Chondrocyte (in vitro differentiated cells): Measurements from ENCODE around the gene JMY. TPM values are rescaled to one million over a fixed set of nuclear protein-coding genes. Genes with fewer than 3 reads are reported as not detected.

Experiments used
- DNase-seq: peaks from one replicate; pipeline ENCODE4 v3.0.0; 2021; ENCODE audit warnings: mixed read lengths, low spot score
- H3K27ac Mint-ChIP-seq: one replicate; pipeline ENCODE4 v1.8.0; 2021; ENCODE audit warnings: mild to moderate bottlenecking, moderate library complexity, mixed read lengths; ENCODE audit not compliant: unreplicated experiment
- H3K27me3 Mint-ChIP-seq: 2 replicates; pipeline ENCODE4 v1.8.0; 2021; ENCODE audit warnings: low read depth, mixed read lengths
- H3K36me3 Mint-ChIP-seq: 2 replicates; pipeline ENCODE4 v1.8.0; 2021; ENCODE audit warnings: low read depth, mixed read lengths
- H3K4me1 Mint-ChIP-seq: 2 replicates; pipeline ENCODE4 v1.8.0; 2021; ENCODE audit warnings: low read depth, mild to moderate bottlenecking, mixed read lengths
- H3K4me3 Mint-ChIP-seq: one replicate; pipeline ENCODE4 v1.8.0; 2021; ENCODE audit warnings: mild to moderate bottlenecking, moderate library complexity, mixed read lengths; ENCODE audit not compliant: unreplicated experiment
- H3K9me3 Mint-ChIP-seq: 2 replicates; pipeline ENCODE4 v1.8.0; 2021; ENCODE audit warnings: low read depth, mixed read lengths
- total RNA-seq: library from RNA; stranded (reverse); gene quantifications from 3 replicates; pipeline ENCODE4 v1.2.1, GENCODE V29; 2021
- TF ChIP-seq, protein P1 (sequence below): fragments of 200-600 bp; sonication (generic); IDR thresholded peaks from 2 replicates; pipeline ENCODE4 v1.5.0; 2021; ENCODE audit warnings: antibody characterized with exemption, mild to moderate bottlenecking, moderate library complexity

Gene JMY
- total RNA-seq, 1 donor from 2014 or later = 16.9 TPM

DNA sequence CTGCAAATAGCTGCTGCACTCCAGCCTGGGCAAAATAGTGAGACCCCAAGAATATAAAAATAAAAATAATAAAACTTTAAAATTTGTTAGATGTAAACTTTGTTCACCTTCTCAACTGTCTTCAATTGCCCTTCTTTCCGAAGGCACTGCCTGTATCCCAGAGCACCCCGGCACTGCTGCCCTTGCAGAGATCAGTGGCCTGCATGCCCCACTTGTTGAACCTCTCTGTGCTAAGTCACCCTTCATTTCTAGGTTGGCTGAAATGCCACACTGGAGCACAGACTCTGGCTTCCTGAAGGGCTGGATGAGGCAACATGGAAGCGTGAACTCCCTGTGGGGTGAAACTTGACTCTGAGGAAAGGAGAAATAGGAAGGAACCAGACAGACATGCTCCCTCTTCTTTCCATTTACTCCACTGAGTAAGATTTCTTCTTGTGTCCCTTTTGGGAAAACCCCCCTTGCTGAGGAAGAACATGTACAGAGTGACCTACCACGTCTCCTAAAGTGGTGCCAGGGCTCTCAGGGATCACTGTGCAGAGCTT lies 8.4 kb upstream of the JMY start:
- H3K36me3 Mint-ChIP-seq = peaks cover 16% of the 10 kb centered on the region
- H3K27me3 Mint-ChIP-seq = no peaks in the 10 kb centered on the region
- H3K4me1 Mint-ChIP-seq = no peaks in the 10 kb centered on the region
- TF ChIP-seq, protein P1, sequence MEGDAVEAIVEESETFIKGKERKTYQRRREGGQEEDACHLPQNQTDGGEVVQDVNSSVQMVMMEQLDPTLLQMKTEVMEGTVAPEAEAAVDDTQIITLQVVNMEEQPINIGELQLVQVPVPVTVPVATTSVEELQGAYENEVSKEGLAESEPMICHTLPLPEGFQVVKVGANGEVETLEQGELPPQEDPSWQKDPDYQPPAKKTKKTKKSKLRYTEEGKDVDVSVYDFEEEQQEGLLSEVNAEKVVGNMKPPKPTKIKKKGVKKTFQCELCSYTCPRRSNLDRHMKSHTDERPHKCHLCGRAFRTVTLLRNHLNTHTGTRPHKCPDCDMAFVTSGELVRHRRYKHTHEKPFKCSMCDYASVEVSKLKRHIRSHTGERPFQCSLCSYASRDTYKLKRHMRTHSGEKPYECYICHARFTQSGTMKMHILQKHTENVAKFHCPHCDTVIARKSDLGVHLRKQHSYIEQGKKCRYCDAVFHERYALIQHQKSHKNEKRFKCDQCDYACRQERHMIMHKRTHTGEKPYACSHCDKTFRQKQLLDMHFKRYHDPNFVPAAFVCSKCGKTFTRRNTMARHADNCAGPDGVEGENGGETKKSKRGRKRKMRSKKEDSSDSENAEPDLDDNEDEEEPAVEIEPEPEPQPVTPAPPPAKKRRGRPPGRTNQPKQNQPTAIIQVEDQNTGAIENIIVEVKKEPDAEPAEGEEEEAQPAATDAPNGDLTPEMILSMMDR = no peak
- no peaks in the 10 kb centered on the region for H3K9me3 Mint-ChIP-seq
- no peak overlapping the region for H3K4me3 Mint-ChIP-seq
- H3K27ac Mint-ChIP-seq = no peak overlapping the region
- no peak for DNase-seq

GRCh38 chr5:79229357-79230174 lies 6.4 kb upstream of the JMY start:
- no peaks in the 10 kb centered on the region for H3K27me3 Mint-ChIP-seq
- peaks cover 11% of the 10 kb centered on the region for H3K36me3 Mint-ChIP-seq
- TF ChIP-seq, protein P1 = no peak
- no peak for DNase-seq
- no peak overlapping the region for H3K27ac Mint-ChIP-seq
- H3K4me3 Mint-ChIP-seq = no peak overlapping the region
- no peaks in the 10 kb centered on the region for H3K9me3 Mint-ChIP-seq
- H3K4me1 Mint-ChIP-seq = no peaks in the 10 kb centered on the region

DNA sequence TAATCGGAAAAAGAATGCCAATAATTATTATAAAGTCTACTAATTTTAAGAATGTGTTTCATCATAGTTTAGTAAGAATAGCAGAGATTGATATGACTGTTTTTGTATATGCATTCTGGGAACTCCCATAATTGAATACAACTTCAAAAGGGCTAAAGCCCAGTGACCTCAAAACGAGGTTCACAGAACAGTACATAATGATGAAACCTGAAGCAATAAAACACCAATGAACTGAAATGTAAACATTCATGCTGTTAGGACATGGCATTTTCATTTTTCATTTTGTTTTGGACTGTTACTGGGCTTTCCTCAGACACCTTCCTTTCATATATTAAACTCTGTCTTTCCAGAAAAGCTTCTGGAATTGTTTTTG lies 684 bp upstream of the JMY start:
- Mint-ChIP-seq H3K36me3 (peaks cover 3% of the 10 kb centered on the region), H3K27ac (peak overlapping the region; percentile 99), H3K4me3 (peak overlapping the region; percentile 98), H3K4me1 (peaks cover 23% of the 10 kb centered on the region), H3K27me3 (no peaks in the 10 kb centered on the region), H3K9me3 (no peaks in the 10 kb centered on the region)
- TF ChIP-seq, protein P1 = no peak
- DNase-seq = no peak

DNA sequence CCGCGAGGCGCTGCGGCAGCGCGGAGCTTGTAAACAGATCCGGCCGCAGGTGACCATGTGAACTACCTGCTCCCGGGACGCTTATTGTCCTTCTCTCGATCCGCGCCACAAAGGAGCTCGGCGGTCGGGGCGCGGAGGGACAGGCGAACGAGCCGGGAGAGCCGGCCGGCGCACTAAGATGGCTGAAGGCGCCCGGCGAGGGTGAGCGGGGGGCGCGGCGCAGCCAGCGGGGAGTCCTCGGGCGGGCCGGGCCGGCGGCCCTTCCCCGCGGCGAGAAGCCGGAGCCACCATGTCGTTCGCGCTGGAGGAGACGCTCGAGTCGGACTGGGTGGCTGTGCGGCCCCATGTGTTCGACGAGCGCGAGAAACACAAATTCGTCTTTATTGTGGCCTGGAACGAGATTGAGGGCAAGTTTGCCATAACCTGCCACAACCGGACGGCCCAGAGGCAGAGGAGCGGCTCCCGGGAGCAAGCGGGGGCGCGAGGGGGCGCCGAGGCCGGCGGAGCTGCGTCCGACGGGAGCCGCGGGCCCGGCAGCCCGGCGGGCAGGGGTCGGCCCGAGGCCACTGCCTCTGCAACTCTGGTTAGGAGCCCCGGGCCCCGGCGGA lies 535 bp downstream of the JMY start:
- Mint-ChIP-seq H3K4me3 (peak overlapping the region; percentile 98), H3K9me3 (no peaks in the 10 kb centered on the region), H3K27ac (peak overlapping the region; percentile 99), H3K27me3 (no peaks in the 10 kb centered on the region), H3K36me3 (no peaks in the 10 kb centered on the region), H3K4me1 (peaks cover 35% of the 10 kb centered on the region)
- peak; percentile 77 for DNase-seq
- TF ChIP-seq, protein P1 = no peak

DNA sequence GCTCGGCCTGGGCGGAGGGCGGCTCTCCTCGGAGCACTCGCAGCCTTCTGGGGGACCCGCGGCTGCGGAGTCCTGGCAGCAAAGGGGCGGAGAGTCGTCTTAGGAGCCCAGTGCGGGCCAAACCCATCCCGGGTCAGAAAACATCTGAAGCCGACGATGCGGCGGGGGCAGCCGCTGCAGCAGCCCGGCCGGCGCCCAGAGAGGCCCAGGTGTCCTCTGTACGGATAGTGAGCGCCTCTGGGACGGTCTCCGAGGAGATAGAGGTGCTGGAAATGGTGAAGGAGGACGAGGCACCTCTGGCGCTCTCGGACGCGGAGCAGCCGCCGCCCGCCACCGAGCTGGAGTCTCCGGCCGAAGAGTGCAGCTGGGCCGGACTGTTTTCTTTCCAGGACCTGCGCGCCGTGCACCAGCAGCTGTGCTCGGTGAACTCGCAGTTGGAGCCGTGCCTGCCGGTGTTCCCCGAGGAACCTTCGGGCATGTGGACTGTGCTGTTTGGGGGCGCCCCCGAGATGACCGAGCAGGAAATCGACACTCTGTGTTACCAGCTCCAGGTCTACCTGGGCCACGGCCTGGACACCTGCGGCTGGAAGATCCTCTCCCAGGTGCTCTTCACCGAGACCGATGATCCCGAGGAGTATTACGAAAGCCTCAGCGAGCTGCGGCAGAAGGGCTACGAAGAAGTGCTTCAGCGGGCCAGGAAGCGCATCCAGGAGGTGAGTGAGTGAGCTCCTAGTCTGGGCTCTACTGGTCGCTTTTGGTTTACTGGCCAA lies 1.2 kb downstream of the JMY start:
- no peaks in the 10 kb centered on the region for H3K27me3 Mint-ChIP-seq
- peak; percentile 83 for DNase-seq
- H3K9me3 Mint-ChIP-seq = no peaks in the 10 kb centered on the region
- H3K27ac Mint-ChIP-seq = peak overlapping the region; percentile 88
- H3K36me3 Mint-ChIP-seq = no peaks in the 10 kb centered on the region
- peak overlapping the region; percentile 98 for H3K4me3 Mint-ChIP-seq
- TF ChIP-seq, protein P1 = no peak
- H3K4me1 Mint-ChIP-seq = peaks cover 42% of the 10 kb centered on the region
